GM21390 (cell line): ENCODE measurements around the gene PALM3.
"Not testable (repeated sequence)": the region's sequence is repeated elsewhere in the genome, so short reads cannot be mapped to it uniquely, and the experiment has no call there.

Experiments
- ATAC-seq: cut with Tn5 transposase; IDR thresholded peaks from one replicate; pipeline ENCODE4 v1.9.1; 2021; ENCODE audit not compliant: unreplicated experiment

The PALM3 gene

DNA sequence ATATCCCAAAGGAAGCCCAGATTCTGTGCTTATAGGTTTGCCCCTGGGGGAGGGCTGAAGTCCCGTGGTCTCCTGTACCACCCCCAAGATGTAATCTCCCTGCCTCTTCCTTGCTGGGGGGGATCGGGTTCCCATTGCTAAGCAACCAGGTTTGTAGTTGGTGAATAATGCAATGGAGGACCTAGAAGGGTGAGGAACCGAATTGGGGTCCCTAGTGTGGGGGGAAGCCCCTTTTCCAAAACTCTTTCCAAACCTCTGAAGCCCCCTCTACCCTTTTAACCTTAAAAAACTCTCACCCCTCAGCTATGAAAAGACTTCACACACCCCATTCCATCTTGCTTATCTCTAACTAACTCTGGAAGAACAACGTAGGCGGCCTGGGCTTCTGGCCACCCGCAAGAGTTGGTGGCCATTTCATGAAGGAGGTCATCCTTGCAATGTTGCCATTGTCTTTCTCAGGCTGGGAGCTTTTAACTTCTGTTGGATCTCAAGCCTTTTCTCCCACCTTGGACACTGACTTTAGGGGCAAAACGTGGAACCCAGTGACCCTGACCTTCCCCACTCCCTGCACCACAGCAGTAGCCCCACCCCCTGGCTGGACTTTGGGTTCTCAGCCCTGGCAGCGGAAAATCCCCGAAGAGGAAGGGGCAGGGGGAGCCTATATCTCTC, 661 bp downstream of the PALM3 start:
- ATAC-seq, result no peak

- no peak for ATAC-seq
These were observed 2.2 kb downstream of the PALM3 start for GRCh38 chr19:14059652-14060155.

GRCh38 chr19:14059093-14059480, 2.8 kb downstream of the PALM3 start:
- ATAC-seq, result no peak

DNA sequence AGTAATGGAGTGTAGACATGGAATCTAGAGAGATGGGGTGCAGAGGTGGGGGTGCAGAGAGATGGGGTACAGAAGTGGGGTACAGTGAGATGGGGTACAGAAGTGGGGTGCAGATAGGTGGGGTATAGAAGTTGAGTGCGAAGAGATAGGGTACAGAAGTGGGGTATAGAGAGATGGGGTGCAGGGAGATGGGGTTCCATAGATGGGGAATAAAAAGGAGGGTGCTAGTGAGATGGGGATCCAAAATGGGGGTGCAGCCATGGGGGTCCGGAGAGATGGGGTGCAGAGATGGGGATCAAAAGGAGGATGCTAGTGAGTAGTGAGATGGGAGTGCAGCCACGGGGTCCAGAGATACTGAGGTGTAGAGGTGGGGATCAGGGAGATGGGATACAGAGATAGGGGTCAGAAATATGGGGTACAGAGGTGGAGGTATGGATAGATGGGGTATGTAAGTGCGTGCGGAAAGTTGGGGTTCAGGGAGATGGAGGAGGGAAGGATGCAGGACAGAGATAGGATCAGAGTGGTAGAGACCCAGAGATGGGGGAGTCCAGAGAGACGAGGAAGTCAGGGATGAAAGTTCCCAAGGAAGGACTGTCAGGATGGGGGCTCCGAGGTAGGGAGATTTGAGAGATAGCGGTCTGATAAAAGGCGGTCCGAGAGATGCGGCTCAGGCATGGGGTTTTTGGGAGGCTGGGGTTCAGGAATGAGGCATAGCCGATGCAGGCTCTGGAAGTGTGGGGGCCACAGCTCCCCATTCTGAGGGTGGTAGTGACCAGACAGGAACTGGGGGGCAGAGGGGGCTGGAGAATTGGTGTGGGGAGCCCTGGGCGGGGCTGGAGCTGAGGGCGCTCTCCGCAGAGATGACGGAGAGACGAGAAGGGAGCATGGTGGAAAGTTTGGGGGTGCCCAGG, 3.4 kb downstream of the PALM3 start:
- ATAC-seq, result no peak

GRCh38 chr19:14056741-14057356, 5.0 kb downstream of the PALM3 start:
- ATAC-seq, result no peak

DNA sequence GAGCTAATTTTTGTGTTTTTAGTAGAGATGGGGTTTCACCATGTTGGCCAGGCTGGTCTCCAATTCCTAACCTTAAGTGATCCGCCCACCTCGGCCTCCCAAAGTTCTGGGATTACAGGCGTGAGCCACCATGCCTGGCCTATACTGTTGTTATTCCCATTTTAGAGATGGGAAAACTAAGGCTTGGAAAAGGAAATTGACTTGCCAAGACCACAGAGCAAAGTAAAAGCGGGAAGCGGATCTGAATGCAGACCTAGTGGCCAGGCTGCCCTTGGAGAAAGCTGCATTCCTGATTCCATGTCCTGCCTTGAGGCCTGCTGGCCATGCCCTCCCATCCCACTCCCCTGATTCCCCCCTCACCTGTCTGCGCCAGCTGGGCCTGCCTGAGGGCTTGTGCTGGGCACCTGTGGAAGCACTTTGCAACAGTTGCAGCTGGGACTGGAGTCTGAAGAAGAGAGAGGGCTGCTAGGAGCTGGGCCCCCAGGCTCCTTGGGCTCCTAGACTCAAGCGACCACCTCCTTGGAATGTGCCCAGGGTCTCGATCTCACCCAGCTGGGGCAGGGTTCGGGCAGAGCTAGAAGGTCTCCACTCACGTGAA, 5.7 kb downstream of the PALM3 start:
- ATAC-seq, result no peak

DNA sequence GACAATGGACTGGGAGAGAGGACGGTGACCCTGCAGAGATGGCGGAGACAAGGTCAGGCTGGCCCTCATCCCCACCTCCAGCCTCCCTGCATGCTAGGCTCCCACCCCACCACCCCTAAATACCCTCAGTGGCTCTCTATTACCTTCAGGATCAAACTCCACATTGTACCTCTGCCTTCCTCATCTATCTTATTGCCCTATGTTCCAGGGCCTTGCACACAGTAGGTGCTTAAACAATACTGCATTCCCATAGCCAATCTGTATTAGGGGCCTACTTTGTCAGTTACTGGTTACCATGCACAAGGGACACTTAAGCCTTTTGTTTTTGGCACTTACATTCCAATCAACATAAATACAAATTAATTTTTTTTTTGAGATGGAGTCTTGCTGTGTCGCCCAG, 6.5 kb downstream of the PALM3 start:
- ATAC-seq, result no peak

GRCh38 chr19:14054721-14055120, 7.2 kb downstream of the PALM3 start:
- ATAC-seq, result no peak

- ATAC-seq, result no peak
These were observed 7.8 kb downstream of the PALM3 start for GRCh38 chr19:14054099-14054498.

GRCh38 chr19:14053500-14053899, 8.4 kb downstream of the PALM3 start:
- no peak for ATAC-seq

DNA sequence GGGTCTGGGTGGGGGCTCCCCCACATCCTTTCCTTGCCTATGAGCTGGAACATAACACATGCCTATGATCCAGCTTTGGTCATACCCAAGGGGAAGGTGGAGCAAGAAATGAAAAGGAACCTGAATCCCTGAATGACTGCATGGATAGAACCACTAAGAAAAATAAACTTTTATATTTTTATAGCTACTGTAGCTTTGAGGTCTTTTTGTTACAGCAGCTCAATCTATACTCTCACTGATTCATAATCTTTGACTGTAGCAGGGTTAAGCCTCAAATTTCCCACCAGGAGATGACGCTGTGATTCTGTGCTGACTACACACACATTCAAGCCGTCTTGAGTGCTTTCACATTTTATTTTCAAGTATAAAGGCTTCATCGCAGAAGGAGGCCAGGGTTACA, 8.8 kb downstream of the PALM3 start:
- no peak for ATAC-seq

DNA sequence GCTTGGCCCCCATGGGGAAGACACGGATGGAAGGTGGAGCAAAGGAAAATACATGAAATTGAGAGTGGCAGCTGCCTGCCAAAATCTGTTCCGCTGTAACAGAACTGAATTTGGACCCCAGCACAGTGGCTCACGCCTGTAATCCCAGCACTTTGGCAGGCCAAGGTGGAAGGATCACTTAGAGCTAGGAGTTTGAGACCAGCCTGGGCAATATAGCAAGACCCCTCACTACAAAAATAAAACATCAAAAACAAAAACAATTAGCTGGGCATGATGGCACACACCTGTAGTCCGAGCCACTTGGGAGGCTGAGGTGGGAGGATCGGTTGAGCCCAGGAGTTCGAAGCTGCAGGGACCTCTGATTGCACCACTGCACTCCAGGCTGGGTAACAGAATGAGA, 9.4 kb downstream of the PALM3 start:
- ATAC-seq, result no peak

DNA sequence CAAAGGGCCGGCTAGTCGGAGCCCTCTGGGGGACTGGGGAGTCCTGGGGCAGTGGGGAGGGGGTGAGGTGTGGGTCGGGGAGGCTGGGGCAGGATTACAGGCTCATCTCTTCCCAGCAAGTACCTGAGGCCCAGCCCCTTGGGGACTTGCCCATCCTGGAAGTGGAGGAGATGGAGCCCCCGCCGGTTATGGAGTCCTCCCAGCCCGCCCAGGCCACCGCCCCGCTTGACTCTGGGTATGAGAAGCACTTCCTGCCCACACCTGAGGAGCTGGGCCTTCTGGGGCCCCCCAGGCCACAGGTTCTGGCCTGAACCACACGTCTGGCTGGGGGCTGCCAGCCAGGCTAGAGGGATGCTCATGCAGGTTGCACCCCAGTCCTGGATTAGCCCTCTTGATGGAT, 9.9 kb downstream of the PALM3 start:
- ATAC-seq, result no peak

DNA sequence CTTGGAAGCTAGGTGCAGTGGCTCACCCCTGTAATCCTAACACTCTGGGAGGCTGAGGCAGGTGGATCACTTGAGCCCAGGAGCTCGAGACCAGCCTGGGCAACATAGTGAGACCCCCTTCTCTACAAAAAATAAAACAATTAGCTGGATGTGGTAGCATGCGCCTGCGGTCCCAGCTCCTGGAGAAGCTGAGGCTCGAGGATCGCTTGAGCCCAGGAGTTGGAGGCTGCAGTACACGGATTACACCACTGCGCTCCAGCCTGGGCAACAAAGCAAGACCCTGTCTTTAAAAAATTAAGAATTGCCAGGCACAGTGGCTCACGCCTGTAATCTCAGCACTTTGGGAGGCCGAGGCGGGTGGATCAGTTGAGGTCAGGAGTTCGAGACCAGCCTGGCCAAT, 10.9 kb downstream of the PALM3 start:
- ATAC-seq, result not testable (repeated sequence)

GRCh38 chr19:14050512-14050911, 11.4 kb downstream of the PALM3 start:
- no peak for ATAC-seq

DNA sequence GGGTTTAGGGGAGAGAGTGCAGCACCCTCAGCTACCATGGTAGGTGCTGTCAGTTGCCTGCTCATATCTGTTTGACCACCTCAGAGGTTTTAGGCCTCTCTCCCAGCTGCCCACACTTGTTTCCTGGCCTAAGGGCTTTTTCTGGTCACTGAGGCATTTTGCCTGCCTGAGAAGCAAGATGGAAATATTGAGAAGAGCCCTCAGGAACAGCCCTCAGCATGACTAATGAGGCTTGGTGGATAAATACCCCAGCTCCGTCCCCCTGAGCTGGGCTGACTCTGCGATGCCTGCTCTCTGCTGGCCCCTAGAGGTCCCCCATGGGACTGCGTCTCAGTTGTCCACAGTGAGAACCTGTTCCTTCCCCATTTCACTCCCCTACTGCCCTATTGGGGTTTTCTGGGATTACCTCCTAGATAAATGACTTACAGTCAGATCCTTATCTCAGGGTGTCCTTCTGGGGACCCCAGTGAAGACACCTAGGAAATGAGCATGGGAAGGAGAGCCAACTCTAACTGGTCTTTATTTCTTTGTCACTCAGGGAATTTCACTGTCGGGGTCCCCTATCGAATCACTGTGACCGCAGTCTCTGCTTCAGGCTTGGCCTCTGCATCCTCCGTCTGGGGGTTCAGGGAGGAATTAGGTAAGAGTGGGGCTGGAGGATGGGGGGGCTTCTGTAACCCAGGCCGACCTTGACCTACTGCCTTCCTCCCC, 13.3 kb downstream of the PALM3 start:
- ATAC-seq, result no peak

- not testable (repeated sequence) for ATAC-seq
These were observed 14.0 kb downstream of the PALM3 start for GRCh38 chr19:14047866-14048265.

DNA sequence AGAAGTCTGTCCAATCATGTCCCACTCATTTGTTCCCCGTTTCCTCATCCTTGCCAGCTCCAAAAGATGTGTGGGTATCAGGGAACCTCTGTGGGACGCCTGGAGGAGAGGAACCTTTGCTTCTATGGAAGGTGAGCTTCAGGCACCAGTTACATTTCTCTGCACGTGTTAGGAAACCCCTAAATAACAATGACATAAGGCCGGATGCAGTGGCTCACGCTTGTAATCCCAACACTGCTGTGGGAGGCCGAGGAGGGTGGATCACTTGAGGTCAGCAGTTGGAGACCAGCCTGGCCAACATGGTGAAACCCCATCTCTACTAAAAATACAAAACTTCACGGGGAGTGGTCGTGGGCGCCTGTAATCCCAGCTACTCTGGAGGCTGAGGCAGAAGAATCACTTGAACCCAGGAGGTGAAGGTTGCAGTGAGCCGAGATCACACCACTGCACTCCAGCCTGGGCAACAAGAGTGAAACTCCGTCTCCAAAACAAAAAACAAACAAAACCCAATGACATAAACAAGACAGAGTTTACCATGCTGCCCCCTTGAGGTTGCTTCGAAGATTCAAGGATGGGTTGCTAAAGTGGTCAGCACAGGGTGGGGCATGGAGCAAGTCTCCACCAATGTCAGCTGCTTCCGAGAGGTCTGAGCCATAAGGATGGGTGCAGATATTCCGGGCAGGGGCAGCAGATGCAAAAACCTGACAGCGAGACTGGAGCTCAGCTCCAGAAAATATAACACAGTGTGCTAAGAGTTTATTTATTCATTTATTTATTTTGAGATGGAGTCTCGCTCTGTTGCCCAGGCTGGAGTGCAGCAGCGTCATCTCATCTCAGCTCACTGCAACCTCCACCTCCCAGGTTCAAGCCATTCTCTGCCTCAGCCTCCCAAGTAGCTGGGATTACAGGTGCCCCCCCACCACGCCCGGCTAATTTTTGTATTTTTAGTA, 18.9 kb downstream of the PALM3 start:
- ATAC-seq, result not testable (repeated sequence)

DNA sequence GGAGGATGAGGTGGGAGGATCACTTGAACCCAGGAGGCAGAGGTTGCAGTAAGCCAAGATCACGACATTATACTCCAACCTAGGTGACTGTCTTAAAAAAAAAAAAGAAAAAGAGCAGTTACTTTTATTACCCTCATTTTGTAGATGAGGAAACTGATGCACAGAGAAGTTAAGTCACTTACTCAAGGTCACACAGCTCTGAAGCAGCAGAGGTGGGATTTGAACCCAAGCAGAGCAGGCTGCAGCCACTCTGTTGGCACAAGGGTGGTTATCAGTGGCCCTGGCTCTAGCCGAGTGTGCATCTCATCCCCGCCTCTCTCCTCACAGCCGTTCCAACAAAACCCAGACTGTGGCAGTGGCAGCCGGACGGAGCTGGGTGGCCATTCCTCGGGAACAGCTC, 22.7 kb downstream of the PALM3 start:
- ATAC-seq, result no peak

DNA sequence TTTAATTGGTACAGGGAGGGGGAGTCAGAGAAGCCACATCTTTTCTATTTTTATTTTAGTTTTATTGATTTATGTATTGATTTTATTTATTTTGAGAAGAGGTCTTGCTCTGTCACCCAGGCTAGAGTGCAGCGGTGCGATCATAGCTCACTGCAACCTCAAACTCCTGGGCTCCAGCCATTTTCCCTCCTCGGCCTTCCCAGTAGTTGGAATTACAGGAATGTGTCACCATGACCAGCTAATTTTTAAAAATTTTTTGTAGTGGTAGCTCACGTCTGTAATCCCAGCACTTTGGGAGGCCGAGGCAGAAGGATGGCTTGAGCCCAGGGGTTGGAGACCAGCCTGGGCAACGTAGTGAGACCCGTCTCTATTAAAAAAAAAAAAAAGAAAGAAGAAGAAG, 26.2 kb downstream of the PALM3 start:
- no peak for ATAC-seq
